PC-9 (cell line): ENCODE measurements around the gene GAL3ST3.

Source experiments
- EZH2 ChIP-seq: fragments of 200-600 bp; sonication (generic); IDR thresholded peaks from 2 replicates; pipeline ENCODE4 v1.8.0; 2017; ENCODE audit warnings: antibody characterized with exemption, low read depth
- TF ChIP-seq, protein P1 (sequence below): fragments of 200-600 bp; sonication (generic); conservative IDR thresholded peaks from 2 replicates; pipeline ENCODE4 v1.6.1; 2017; ENCODE audit warnings: mixed run types, antibody characterized with exemption, mild to moderate bottlenecking, moderate library complexity

DNA sequence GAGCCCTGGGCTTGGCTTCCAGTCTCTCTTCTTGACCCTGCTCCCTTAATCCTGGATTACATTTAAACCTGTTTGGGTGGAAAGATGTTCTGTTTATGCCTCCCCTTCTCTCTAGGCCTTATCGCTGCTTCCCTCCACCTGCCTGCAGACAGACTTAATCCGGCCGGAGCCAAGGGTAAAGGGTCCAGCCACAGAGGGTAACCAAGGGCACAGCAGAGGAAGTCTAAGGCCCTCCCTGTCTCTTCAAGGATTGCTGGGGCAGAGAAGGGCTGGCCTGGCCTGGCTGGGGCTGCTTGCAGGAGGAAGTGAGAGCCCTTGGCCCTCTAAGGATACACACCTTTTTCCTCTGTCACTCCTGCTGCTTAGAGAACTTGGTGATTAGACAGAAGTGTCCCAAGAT lies 2.1 kb downstream of the GAL3ST3 start:
- TF ChIP-seq, protein P1, sequence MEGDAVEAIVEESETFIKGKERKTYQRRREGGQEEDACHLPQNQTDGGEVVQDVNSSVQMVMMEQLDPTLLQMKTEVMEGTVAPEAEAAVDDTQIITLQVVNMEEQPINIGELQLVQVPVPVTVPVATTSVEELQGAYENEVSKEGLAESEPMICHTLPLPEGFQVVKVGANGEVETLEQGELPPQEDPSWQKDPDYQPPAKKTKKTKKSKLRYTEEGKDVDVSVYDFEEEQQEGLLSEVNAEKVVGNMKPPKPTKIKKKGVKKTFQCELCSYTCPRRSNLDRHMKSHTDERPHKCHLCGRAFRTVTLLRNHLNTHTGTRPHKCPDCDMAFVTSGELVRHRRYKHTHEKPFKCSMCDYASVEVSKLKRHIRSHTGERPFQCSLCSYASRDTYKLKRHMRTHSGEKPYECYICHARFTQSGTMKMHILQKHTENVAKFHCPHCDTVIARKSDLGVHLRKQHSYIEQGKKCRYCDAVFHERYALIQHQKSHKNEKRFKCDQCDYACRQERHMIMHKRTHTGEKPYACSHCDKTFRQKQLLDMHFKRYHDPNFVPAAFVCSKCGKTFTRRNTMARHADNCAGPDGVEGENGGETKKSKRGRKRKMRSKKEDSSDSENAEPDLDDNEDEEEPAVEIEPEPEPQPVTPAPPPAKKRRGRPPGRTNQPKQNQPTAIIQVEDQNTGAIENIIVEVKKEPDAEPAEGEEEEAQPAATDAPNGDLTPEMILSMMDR, result no peak
- TF ChIP-seq EZH2, result no peak
